Left lung (tissue), 10 donors: Measurements from ENCODE around the gene ZNF548. TPM values are rescaled to one million over a fixed set of nuclear protein-coding genes. Genes with fewer than 3 reads are reported as not detected.

Source experiments
- ATAC-seq: fragments of 200-7000 bp; cut with Tn5 transposase; one replicate; pipeline ENCODE4 v1.9.1; 2020; ENCODE audit warnings: moderate library complexity
- DNase-seq, 4 donors: peaks; one replicate each; pipeline ENCODE4 v3.0.0-alpha.2; 2013 to 2020
- H3K27ac ChIP-seq, 2 donors: fragments of 200-600 bp; sonication (generic) in 1 of 2; one replicate each; pipeline versions ENCODE4 v1.5.0 to v1.8.0; 2020 to 2021
- H3K27me3 ChIP-seq, 2 donors: fragments of 200-600 bp; sonication (generic) in 1 of 2; one replicate each; pipeline versions ENCODE4 v1.5.0 to v1.8.0; 2020 to 2021
- H3K36me3 ChIP-seq, 2 donors: fragments of 200-600 bp; sonication (generic) in 1 of 2; one replicate each; pipeline versions ENCODE4 v1.5.0 to v1.8.0; 2020 to 2021
- H3K4me1 ChIP-seq, 2 donors: fragments of 200-600 bp; one replicate each; pipeline ENCODE4 v1.8.0; 2021
- H3K4me3 ChIP-seq, 2 donors: fragments of 200-600 bp; sonication (generic) in 1 of 2; one replicate each; pipeline versions ENCODE4 v1.5.0 to v1.8.0; 2020 to 2021; ENCODE audit warnings: mild to moderate bottlenecking in 1 of 2
- H3K9me3 ChIP-seq, 2 donors: fragments of 200-600 bp; sonication (generic) in 1 of 2; one replicate each; pipeline versions ENCODE4 v1.5.0 to v1.8.0; 2020 to 2021
- CTCF ChIP-seq, 2 donors: fragments of 200-600 bp; sonication (generic) in 1 of 2; IDR thresholded peaks; one replicate each; pipeline versions ENCODE4 v1.5.0 to v1.8.0; 2021; ENCODE audit warnings: antibody characterized with exemption in 2 of 2
- intact Hi-C, 2 donors: fragments of 100-400 bp; cut with DNase I; formaldehyde crosslinking; loops; one replicate each; pipeline versions ENCODE4 v1.11.2 to v1.14.2; 2022
- polyA plus RNA-seq, 6 donors: library from polyadenylated mRNA; unstranded; fragments of 120-200 nt; gene quantifications; one replicate each; pipeline ENCODE4 v1.2.1, GENCODE V29; 2013; ENCODE audit not compliant: insufficient read length in 6 of 6
- total RNA-seq, 2 donors: library from RNA; stranded (reverse); fragmentation: NEBNext Ultra II Directional; extraction: Animal tissue kit (Norgen Biotek cat#: 25700); gene quantifications; one replicate each; pipeline ENCODE4 v1.2.1, GENCODE V29; 2021
- donor health status: DM: no; HTN: yes; CAD: no.
- donor health status: DM: no; HTN: no; CAD: no.

The ZNF548 gene
- total and polyA plus RNA-seq, 8 donors = 13.8 to 53.0 (median 40.7) TPM

GRCh38 chr19:57435062-57435978 is 45.7 kb downstream of the ZNF548 start, which contains the start of gene ZNF749:
TSS of gene ZNF749 (plus strand) at chr19:57435325. CDS start at chr19:57435579, 254 bp downstream.
- H3K9me3 ChIP-seq = peaks cover 0 to 4% of the 10 kb centered on the region in 2 donors
- H3K4me3 ChIP-seq = peak within 1 kb of the TSS; percentile 92 to 93
- H3K27ac ChIP-seq = peak within 1 kb of the TSS; percentile 45 to 61
- no peak for TF ChIP-seq CTCF (IDR thresholded peaks at IDR 0.05)
- peak; percentile 100 for ATAC-seq
- intact Hi-C loops = no loop called here
- no peaks in the 10 kb centered on the region for H3K27me3 ChIP-seq
- DNase-seq = peak; percentile 93 to 98 (median 98)
- peaks cover 0 to 15% of the 10 kb centered on the region in 2 donors for H3K36me3 ChIP-seq
- H3K4me1 ChIP-seq = peaks cover 9 to 21% of the 10 kb centered on the region in 2 donors

- no peak for DNase-seq
- Histone ChIP-seq H3K27ac (no peak overlapping the region), H3K4me1 (peaks cover 9 to 21% of the 10 kb centered on the region in 2 donors), H3K27me3 (no peaks in the 10 kb centered on the region), H3K4me3 (peak overlapping the region in 1 of 2 donors; percentile 93), H3K36me3 (peaks cover 0 to 15% of the 10 kb centered on the region in 2 donors), H3K9me3 (peaks cover 0 to 15% of the 10 kb centered on the region in 2 donors)
- TF ChIP-seq CTCF (IDR thresholded peaks at IDR 0.05) = no peak
- no peak for ATAC-seq
- intact Hi-C loops = no loop called here
Measured at GRCh38 chr19:57436417-57436816, 46.8 kb downstream of the ZNF548 start.

GRCh38 chr19:57437931-57438330 is 48.3 kb downstream of the ZNF548 start:
- Histone ChIP-seq H3K9me3 (peaks cover 0 to 29% of the 10 kb centered on the region in 2 donors), H3K4me1 (peaks cover 9 to 21% of the 10 kb centered on the region in 2 donors), H3K36me3 (peaks cover 0 to 28% of the 10 kb centered on the region in 2 donors), H3K27me3 (no peaks in the 10 kb centered on the region), H3K27ac (no peak overlapping the region), H3K4me3 (no peak overlapping the region)
- DNase-seq (no peak), ATAC-seq (no peak)
- no peak for TF ChIP-seq CTCF (IDR thresholded peaks at IDR 0.05)
- intact Hi-C loops = no loop called here

GRCh38 chr19:57438925-57439324 is 49.3 kb downstream of the ZNF548 start:
- H3K9me3 ChIP-seq = peaks cover 0 to 39% of the 10 kb centered on the region in 2 donors
- TF ChIP-seq CTCF (IDR thresholded peaks at IDR 0.05) = no peak
- H3K27ac ChIP-seq = no peak overlapping the region
- no peak for DNase-seq
- peaks cover 9 to 21% of the 10 kb centered on the region in 2 donors for H3K4me1 ChIP-seq
- no peaks in the 10 kb centered on the region for H3K27me3 ChIP-seq
- no peak overlapping the region for H3K4me3 ChIP-seq
- no peak for ATAC-seq
- intact Hi-C loops = no loop called here
- peaks cover 0 to 38% of the 10 kb centered on the region in 2 donors for H3K36me3 ChIP-seq
